ENCODE measurements around the gene OSR1.
A peak's percentile ranks its signal among the peaks of the same experiment; 100 is the strongest.

Gene OSR1

DNA sequence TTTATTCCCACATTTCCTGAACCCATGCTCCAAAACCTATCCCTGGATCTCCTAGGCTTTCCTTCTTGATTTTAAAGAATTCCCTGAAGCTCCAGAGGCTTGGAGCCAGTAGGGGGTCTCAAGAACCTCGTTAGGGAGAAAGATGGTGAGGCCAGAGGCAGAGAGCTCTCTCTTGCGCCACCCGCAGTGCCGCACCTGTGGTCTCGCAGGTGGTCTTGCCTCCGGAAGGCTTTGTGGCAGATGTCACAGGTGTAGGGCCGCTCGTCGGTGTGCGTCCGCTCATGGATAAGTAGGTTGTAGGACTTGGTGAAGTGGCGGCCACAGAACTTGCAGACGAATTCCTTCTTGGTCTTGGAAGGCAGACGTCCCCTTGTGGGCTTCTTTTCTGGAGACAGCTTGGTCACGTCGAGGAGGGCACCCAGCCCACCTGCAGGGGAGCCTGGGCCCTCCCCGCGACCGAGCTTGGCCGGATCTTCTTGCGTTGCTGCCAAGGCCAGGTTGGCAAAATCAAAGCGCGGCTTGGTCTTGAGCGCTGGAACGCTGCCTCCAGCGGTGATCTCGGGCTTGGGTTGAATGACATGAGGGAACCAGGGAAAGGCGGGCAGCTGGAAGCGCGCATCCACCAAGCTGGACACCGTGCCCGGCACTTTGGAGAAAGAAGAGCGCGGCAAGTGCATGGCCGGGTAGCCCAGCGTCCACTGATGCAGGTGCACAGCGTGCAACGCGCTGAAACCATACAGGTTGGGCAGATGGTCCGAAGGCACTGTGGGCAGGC, 5.3 kb downstream of the OSR1 start:
- Mint-ChIP-seq H3K27ac (no peak overlapping the region), H3K36me3 (no peaks in the 10 kb centered on the region), H3K4me3 (no peak overlapping the region), H3K4me1 (ENCODE audit: low read depth) (peaks cover 37% of the 10 kb centered on the region), H3K9me3 (ENCODE audit: low read depth) (no peaks in the 10 kb centered on the region), H3K27me3 (peaks cover 63% of the 10 kb centered on the region)

- Mint-ChIP-seq H3K4me3 (peak overlapping the region; percentile 46), H3K27ac (no peak overlapping the region), H3K36me3 (no peaks in the 10 kb centered on the region), H3K27me3 (peaks cover 58% of the 10 kb centered on the region), H3K9me3 (ENCODE audit: low read depth) (no peaks in the 10 kb centered on the region), H3K4me1 (ENCODE audit: low read depth) (peaks cover 31% of the 10 kb centered on the region)
Observed at GRCh38 chr2:19351899-19352697, 6.3 kb downstream of the OSR1 start.

DNA sequence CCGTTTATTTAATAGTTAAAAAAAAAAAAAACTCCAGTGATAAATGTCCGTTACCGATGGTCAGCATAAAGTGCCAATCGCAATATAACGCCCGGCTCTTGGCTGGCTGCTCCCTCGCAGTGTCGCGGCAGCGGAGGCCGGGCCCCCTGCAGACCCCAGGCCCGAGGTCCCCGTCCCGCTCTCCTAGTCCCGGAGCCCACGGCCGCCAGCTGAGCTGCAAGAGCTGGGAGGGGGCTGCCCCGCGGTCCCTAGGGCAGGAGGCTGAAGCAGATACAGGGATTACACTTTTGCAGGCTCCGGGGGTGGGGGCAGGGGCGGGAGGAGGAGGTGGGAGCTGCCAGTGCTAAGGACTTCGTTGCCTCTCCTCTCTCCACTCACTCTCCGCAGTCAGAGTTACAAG, 6.9 kb downstream of the OSR1 start:
- Mint-ChIP-seq H3K27ac (no peak overlapping the region), H3K4me3 (peak overlapping the region; percentile 46), H3K9me3 (ENCODE audit: low read depth) (no peaks in the 10 kb centered on the region), H3K27me3 (peaks cover 52% of the 10 kb centered on the region), H3K36me3 (no peaks in the 10 kb centered on the region), H3K4me1 (ENCODE audit: low read depth) (peaks cover 30% of the 10 kb centered on the region)

DNA sequence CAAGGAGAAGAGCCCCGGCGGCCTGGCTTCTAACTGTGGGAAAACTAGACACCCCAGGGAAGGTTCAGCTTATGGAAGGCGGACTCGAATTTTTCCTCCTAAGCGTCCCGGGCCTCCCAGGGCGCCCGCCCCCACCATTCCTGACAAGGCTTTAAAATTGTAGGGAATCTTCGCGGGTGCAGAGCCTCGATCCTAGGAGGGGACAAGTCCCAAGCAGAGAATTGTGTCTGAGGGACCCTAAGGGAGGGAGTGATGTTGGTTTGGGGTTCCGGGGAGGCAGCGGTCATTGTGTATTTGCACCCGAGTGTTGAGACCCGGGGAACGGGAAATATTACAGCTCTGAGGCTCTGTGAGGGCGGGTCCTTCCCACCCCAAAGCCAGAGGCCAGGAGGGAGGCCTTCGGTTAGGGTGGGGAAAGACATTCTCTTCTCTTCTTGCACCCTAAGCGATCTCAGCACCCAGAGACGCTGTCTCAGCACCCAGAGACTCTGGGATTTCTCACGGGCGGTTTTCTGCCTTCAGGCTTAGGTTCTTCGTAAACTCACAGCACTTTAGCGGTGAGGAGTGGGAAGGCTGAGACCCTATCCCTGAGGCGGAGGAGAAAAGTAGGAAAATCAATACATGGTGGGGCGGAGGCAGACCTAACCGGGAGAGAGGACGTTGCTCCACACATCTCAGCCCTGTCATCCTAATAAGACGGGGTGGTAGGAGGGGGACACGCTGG, 7.6 kb downstream of the OSR1 start:
- H3K4me3 Mint-ChIP-seq: peak overlapping the region; percentile 73
- no peaks in the 10 kb centered on the region for H3K36me3 Mint-ChIP-seq
- H3K4me1 Mint-ChIP-seq (ENCODE audit: low read depth): peaks cover 26% of the 10 kb centered on the region
- no peaks in the 10 kb centered on the region for H3K9me3 Mint-ChIP-seq (ENCODE audit: low read depth)
- H3K27me3 Mint-ChIP-seq: peaks cover 47% of the 10 kb centered on the region
- H3K27ac Mint-ChIP-seq: no peak overlapping the region

- H3K36me3 Mint-ChIP-seq: no peaks in the 10 kb centered on the region
- H3K4me3 Mint-ChIP-seq: peak overlapping the region; percentile 23
- no peak overlapping the region for H3K27ac Mint-ChIP-seq
- H3K9me3 Mint-ChIP-seq (ENCODE audit: low read depth): no peaks in the 10 kb centered on the region
- peaks cover 41% of the 10 kb centered on the region for H3K27me3 Mint-ChIP-seq
- peaks cover 23% of the 10 kb centered on the region for H3K4me1 Mint-ChIP-seq (ENCODE audit: low read depth)
Observed at GRCh38 chr2:19349911-19350677, 8.3 kb downstream of the OSR1 start.

- peak overlapping the region; percentile 94 for H3K4me3 Mint-ChIP-seq
- H3K9me3 Mint-ChIP-seq (ENCODE audit: low read depth): no peaks in the 10 kb centered on the region
- H3K27ac Mint-ChIP-seq: no peak overlapping the region
- H3K36me3 Mint-ChIP-seq: no peaks in the 10 kb centered on the region
- peaks cover 30% of the 10 kb centered on the region for H3K27me3 Mint-ChIP-seq
- H3K4me1 Mint-ChIP-seq (ENCODE audit: low read depth): peaks cover 23% of the 10 kb centered on the region
Observed at GRCh38 chr2:19348692-19349091, 9.7 kb downstream of the OSR1 start.

- peak overlapping the region; percentile 94 for H3K4me3 Mint-ChIP-seq
- no peaks in the 10 kb centered on the region for H3K9me3 Mint-ChIP-seq (ENCODE audit: low read depth)
- peaks cover 23% of the 10 kb centered on the region for H3K4me1 Mint-ChIP-seq (ENCODE audit: low read depth)
- H3K27me3 Mint-ChIP-seq: peaks cover 22% of the 10 kb centered on the region
- peak overlapping the region; percentile 96 for H3K27ac Mint-ChIP-seq
- H3K36me3 Mint-ChIP-seq: peaks cover 3% of the 10 kb centered on the region
Observed at GRCh38 chr2:19347619-19348562, 10.5 kb downstream of the OSR1 start.

DNA sequence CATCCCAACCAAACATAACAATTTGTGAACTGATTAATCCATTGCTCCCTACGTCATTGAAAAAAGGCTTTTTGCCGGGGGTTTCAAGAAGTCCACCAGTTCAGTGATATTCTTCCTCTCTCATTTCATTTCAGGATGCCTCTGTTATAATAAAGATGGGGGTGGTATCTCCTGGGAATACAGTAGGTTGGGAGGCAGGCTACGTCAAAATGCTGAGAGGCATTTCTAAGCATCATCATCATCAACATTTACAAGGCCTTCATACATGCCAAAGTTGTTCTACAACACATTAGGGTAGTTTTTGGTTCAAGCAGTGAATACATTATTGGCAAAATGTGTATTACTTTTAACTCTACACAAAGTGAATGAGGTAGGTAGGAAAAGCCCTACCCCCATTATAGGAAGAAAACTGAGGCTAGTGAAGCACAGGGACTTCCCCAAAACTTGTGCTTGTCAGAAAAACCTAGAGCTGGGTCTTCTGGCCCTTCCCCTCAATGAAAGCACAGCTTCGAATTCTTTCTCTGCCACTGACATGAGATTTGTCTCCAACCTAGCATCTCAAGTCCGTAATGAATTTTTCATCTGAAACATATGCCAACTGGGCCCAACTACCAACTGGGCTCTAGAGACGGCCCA, 11.3 kb downstream of the OSR1 start:
- Mint-ChIP-seq H3K9me3 (ENCODE audit: low read depth) (no peaks in the 10 kb centered on the region), H3K36me3 (peaks cover 6% of the 10 kb centered on the region), H3K27ac (peak overlapping the region; percentile 96), H3K4me1 (ENCODE audit: low read depth) (peaks cover 19% of the 10 kb centered on the region), H3K4me3 (peak overlapping the region; percentile 94), H3K27me3 (peaks cover 16% of the 10 kb centered on the region)

DNA sequence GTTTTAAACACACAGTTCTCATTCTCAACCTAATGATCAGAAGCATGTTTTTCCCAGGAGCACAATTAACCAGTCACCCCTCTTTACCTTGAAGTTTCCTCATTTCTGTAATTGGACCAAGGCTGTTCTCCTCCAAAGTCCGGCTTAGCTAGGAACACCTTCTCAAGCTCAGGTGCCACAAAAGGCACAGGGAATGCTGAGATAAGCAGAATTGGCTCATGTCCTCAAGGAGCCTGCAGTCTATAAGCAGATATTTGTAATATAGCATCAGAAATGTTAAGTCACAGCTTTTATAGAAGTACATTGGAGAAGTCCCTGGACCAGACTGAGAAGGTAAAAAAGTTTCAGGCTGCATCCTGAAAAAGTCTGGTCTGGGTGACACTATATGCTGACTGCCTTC, 20.7 kb downstream of the OSR1 start:
- peaks cover 9% of the 10 kb centered on the region for H3K36me3 Mint-ChIP-seq
- no peak overlapping the region for H3K4me3 Mint-ChIP-seq
- H3K4me1 Mint-ChIP-seq (ENCODE audit: low read depth): no peaks in the 10 kb centered on the region
- no peak overlapping the region for H3K27ac Mint-ChIP-seq
- no peaks in the 10 kb centered on the region for H3K27me3 Mint-ChIP-seq
- H3K9me3 Mint-ChIP-seq (ENCODE audit: low read depth): no peaks in the 10 kb centered on the region

DNA sequence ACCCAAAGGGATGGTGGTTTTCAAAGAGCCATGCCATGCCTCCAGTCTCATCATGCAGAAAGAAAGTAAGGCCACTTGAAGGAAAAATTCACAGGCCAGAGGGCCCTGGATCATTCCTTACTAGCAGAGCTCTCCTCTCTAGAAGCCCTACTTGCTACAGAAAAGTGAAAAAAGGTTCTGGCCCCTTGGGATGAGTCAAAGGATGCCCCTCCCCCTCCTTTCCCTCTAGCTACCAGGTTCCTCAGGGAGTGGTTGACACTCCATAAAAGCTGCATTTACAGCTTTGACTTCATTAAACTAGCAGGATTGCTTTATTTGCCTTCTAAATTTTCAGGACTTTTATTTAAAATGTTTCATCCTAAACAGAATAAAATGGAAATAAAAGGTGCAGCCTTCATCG, 21.2 kb downstream of the OSR1 start:
- Mint-ChIP-seq H3K27ac (no peak overlapping the region), H3K27me3 (no peaks in the 10 kb centered on the region), H3K9me3 (ENCODE audit: low read depth) (no peaks in the 10 kb centered on the region), H3K4me1 (ENCODE audit: low read depth) (no peaks in the 10 kb centered on the region), H3K36me3 (peaks cover 8% of the 10 kb centered on the region), H3K4me3 (no peak overlapping the region)

GRCh38 chr2:19336781-19337180, 21.6 kb downstream of the OSR1 start:
- H3K4me3 Mint-ChIP-seq: no peak overlapping the region
- no peaks in the 10 kb centered on the region for H3K4me1 Mint-ChIP-seq (ENCODE audit: low read depth)
- no peaks in the 10 kb centered on the region for H3K27me3 Mint-ChIP-seq
- peaks cover 7% of the 10 kb centered on the region for H3K36me3 Mint-ChIP-seq
- H3K9me3 Mint-ChIP-seq (ENCODE audit: low read depth): no peaks in the 10 kb centered on the region
- no peak overlapping the region for H3K27ac Mint-ChIP-seq

- H3K27ac Mint-ChIP-seq: no peak overlapping the region
- no peaks in the 10 kb centered on the region for H3K27me3 Mint-ChIP-seq
- peaks cover 8% of the 10 kb centered on the region for H3K36me3 Mint-ChIP-seq
Observed at GRCh38 chr2:19332503-19332902, 25.9 kb downstream of the OSR1 start.

GRCh38 chr2:19331450-19331849, 27.0 kb downstream of the OSR1 start:
- Mint-ChIP-seq H3K9me3 (ENCODE audit: low read depth) (no peaks in the 10 kb centered on the region), H3K27me3 (no peaks in the 10 kb centered on the region), H3K4me3 (no peak overlapping the region), H3K36me3 (peaks cover 8% of the 10 kb centered on the region), H3K4me1 (ENCODE audit: low read depth) (no peaks in the 10 kb centered on the region), H3K27ac (no peak overlapping the region)

More at GRCh38 chr2:19332503-19332902, 25.9 kb downstream of the OSR1 start:
- Mint-ChIP-seq H3K4me3 (no peak overlapping the region), H3K4me1 (ENCODE audit: low read depth) (no peaks in the 10 kb centered on the region), H3K9me3 (ENCODE audit: low read depth) (no peaks in the 10 kb centered on the region)

Measured in activated naive CD8-positive, alpha-beta T cell (primary cell).